Liver (tissue), 9 donors: ENCODE measurements around the gene FAH. TPM values are rescaled to one million over a fixed set of nuclear protein-coding genes. Genes with fewer than 3 reads are reported as not detected.

ENCODE experiments used
- DNase-seq: peaks from one replicate; pipeline ENCODE4 v3.0.0-alpha.2; 2017; ENCODE audit warnings: low spot score
- H3K27ac ChIP-seq, 2 donors: one replicate each; pipeline ENCODE4 v1.7.0; 2013; ENCODE audit warnings: inconsistent platforms in 2 of 2, low read length in 2 of 2, control low read depth in 1 of 2, low read depth in 1 of 2, mild to moderate bottlenecking in 1 of 2
- H3K27me3 ChIP-seq, 4 donors: one replicate each; pipeline versions ENCODE4 v1.6.1 to v1.7.0; 2013; ENCODE audit warnings: low read length in 3 of 4, inconsistent platforms in 1 of 4, mild to moderate bottlenecking in 1 of 4, moderate library complexity in 1 of 4; ENCODE audit not compliant: control insufficient read depth in 4 of 4, insufficient read depth in 4 of 4
- H3K36me3 ChIP-seq, 4 donors: one replicate each; pipeline versions ENCODE4 v1.6.1 to v1.7.0; 2013; ENCODE audit warnings: low read length in 3 of 4, mild to moderate bottlenecking in 3 of 4, low read depth in 1 of 4, moderate library complexity in 1 of 4; ENCODE audit not compliant: control insufficient read depth in 4 of 4, insufficient read depth in 3 of 4
- H3K4me1 ChIP-seq, 4 donors: one replicate each; pipeline versions ENCODE4 v1.6.1 to v1.7.0; 2013; ENCODE audit warnings: low read length in 3 of 4, mild to moderate bottlenecking in 3 of 4, moderate library complexity in 1 of 4; ENCODE audit not compliant: control insufficient read depth in 4 of 4, insufficient read depth in 4 of 4
- H3K4me3 ChIP-seq, 3 donors: one replicate each; pipeline versions ENCODE4 v1.6.1 to v1.7.0; 2013; ENCODE audit warnings: low read length in 3 of 3, control low read depth in 1 of 3, low read depth in 1 of 3, mild to moderate bottlenecking in 1 of 3
- H3K9ac ChIP-seq, 2 donors: one replicate each; pipeline ENCODE4 v1.7.0; 2013; ENCODE audit warnings: low read length in 2 of 2, mild to moderate bottlenecking in 2 of 2, moderate library complexity in 2 of 2, control low read depth in 1 of 2, low read depth in 1 of 2
- H3K9me3 ChIP-seq, 4 donors: one replicate each; pipeline versions ENCODE4 v1.6.1 to v1.7.0; 2013; ENCODE audit warnings: low read length in 3 of 4; ENCODE audit not compliant: control insufficient read depth in 4 of 4
- ATF3 ChIP-seq: IDR thresholded peaks from 2 replicates; pipeline ENCODE4 v1.6.1; 2016; ENCODE audit warnings: antibody characterized with exemption
- HNF4A ChIP-seq, 2 donors: conservative IDR thresholded peaks; 2 replicates each; pipeline ENCODE4 v1.6.1; 2016; ENCODE audit warnings: antibody characterized with exemption in 2 of 2, mild to moderate bottlenecking in 2 of 2
- JUND ChIP-seq, 2 donors: IDR thresholded peaks; 2 replicates each; pipeline ENCODE4 v1.6.1; 2016; ENCODE audit warnings: antibody characterized with exemption in 2 of 2
- NR2F2 ChIP-seq: IDR thresholded peaks from 2 replicates; pipeline ENCODE4 v1.6.1; 2016; ENCODE audit warnings: antibody characterized with exemption
- RAD21 ChIP-seq, 2 donors: IDR thresholded peaks; 2 replicates each; pipeline ENCODE4 v1.6.1; 2016; ENCODE audit warnings: antibody characterized with exemption in 2 of 2, mild to moderate bottlenecking in 2 of 2
- RXRA ChIP-seq, 2 donors: IDR thresholded peaks; 2 replicates each; pipeline ENCODE4 v1.6.1; 2017 to 2018; ENCODE audit warnings: antibody characterized with exemption in 2 of 2, mild to moderate bottlenecking in 1 of 2
- SP1 ChIP-seq: IDR thresholded peaks from 2 replicates; pipeline ENCODE4 v1.6.1; 2018; ENCODE audit warnings: antibody characterized with exemption, mild to moderate bottlenecking
- YY1 ChIP-seq: IDR thresholded peaks from 2 replicates; pipeline ENCODE4 v1.6.1; 2016; ENCODE audit warnings: antibody characterized with exemption, mild to moderate bottlenecking
- WGBS: extraction: QIAGEN DNeasy Blood & Tissue Kit; methylation state at CpG from one replicate; pipeline ENCODE4 v1.1.7; 2013; 5-methylcytosine and 5-hydroxymethylcytosine counted together
- polyA plus RNA-seq, 2 donors: library from polyadenylated mRNA; stranded (reverse) in 1 of 2; unstranded in 1 of 2; fragments of 200-250 nt in 1 of 2; fragments of >200 nt in 1 of 2; fragmentation: Nextera tagmentation in 1 of 2; extraction: Ambion mirVana in 1 of 2; gene quantifications; one replicate each; pipeline versions ENCODE4 v1.2.1 to v1.2.3, GENCODE V29; 2013 to 2015
- total RNA-seq, 2 donors: library from RNA; depleted of rRNA; stranded (reverse); fragments of >200 nt; gene quantifications; one replicate each; pipeline ENCODE4 v1.2.3, GENCODE V29; 2014
- TF ChIP-seq, protein P1 (sequence below): IDR thresholded peaks from 2 replicates; pipeline ENCODE4 v1.6.1; 2016; ENCODE audit warnings: antibody characterized with exemption, mild to moderate bottlenecking
- TF ChIP-seq, protein P2 (sequence below): IDR thresholded peaks from 2 replicates; pipeline ENCODE4 v1.6.1; 2016; ENCODE audit warnings: antibody characterized with exemption
- TF ChIP-seq, protein P3 (sequence below): fragments of 150-350 bp; IDR thresholded peaks from 2 replicates; pipeline ENCODE4 v1.5.1; 2017; ENCODE audit warnings: improper control_type of control experiment, low read depth, low read length; ENCODE audit not compliant: missing input control
- donor health status: healthy.
- donor health status: healthy.
- donor health status: healthy.
- donor health status: healthy.
- donor health status: healthy.

The FAH gene
- total and polyA plus RNA-seq, 4 donors, result 42.1 to 226 (median 186) TPM

GRCh38 chr15:80172401-80172800 lies 19.6 kb downstream of the FAH start:
- H3K36me3 ChIP-seq, result peaks cover 6 to 19% (median 9%) of the 10 kb centered on the region in 4 donors
- 40% methylated on average over 8 of the region's 8 CpGs for WGBS

DNA sequence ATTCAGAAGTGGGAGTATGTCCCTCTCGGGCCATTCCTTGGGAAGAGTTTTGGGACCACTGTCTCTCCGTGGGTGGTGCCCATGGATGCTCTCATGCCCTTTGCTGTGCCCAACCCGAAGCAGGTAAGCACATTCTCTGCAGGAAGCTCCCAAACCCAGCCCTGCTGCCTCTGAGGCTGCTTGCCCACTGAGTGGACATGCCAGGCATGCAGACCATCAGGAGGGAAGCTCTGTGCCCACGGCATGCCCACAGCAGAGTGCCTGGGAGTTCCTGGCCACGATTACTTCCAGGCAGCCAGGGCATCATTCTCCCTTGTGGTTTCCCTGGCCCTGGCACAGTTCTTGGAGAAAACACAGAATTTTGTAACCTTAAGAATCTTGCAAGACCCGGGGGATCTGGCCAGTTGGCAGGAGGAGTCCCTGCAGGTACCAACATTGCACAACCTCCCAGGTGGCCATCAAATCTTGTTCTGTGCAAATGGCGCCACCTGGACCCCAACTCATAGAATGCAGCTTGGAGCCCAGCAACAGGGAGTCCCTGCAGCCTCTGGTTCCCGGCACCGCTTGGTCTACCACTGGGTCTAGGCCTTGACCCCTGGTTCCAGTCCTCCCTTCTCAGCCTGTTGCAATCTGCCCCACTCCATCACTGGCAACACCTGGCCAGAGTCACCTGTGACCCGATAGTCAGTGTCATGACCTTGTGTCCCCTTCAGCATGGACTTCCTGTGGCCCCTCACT lies 20.4 kb downstream of the FAH start:
- no peaks in the 10 kb centered on the region for H3K27me3 ChIP-seq
- peaks cover 32 to 76% (median 63%) of the 10 kb centered on the region in 4 donors for H3K4me1 ChIP-seq
- WGBS, result 42% methylated on average over 10 of the region's 10 CpGs
- peaks cover 9 to 20% (median 12%) of the 10 kb centered on the region in 4 donors for H3K36me3 ChIP-seq
- H3K9ac ChIP-seq, result no peak overlapping the region
- H3K4me3 ChIP-seq, result no peak overlapping the region
- H3K27ac ChIP-seq, result peak overlapping the region; percentile 84 to 90
- peak; percentile 84 for DNase-seq
- TF ChIP-seq YY1 (peak; percentile 45), ATF3 (no peak), HNF4A (conservative IDR thresholded peaks at IDR 0.05) (peak; percentile 81 to 82), NR2F2 (no peak), JUND (IDR thresholded peaks at IDR 0.05) (no peak), SP1 (peak; percentile 46), RXRA (IDR thresholded peaks at IDR 0.05) (peak; percentile 84 to 89), RAD21 (IDR thresholded peaks at IDR 0.05) (peak; percentile 95)
- TF ChIP-seq, protein P1, sequence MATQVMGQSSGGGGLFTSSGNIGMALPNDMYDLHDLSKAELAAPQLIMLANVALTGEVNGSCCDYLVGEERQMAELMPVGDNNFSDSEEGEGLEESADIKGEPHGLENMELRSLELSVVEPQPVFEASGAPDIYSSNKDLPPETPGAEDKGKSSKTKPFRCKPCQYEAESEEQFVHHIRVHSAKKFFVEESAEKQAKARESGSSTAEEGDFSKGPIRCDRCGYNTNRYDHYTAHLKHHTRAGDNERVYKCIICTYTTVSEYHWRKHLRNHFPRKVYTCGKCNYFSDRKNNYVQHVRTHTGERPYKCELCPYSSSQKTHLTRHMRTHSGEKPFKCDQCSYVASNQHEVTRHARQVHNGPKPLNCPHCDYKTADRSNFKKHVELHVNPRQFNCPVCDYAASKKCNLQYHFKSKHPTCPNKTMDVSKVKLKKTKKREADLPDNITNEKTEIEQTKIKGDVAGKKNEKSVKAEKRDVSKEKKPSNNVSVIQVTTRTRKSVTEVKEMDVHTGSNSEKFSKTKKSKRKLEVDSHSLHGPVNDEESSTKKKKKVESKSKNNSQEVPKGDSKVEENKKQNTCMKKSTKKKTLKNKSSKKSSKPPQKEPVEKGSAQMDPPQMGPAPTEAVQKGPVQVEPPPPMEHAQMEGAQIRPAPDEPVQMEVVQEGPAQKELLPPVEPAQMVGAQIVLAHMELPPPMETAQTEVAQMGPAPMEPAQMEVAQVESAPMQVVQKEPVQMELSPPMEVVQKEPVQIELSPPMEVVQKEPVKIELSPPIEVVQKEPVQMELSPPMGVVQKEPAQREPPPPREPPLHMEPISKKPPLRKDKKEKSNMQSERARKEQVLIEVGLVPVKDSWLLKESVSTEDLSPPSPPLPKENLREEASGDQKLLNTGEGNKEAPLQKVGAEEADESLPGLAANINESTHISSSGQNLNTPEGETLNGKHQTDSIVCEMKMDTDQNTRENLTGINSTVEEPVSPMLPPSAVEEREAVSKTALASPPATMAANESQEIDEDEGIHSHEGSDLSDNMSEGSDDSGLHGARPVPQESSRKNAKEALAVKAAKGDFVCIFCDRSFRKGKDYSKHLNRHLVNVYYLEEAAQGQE, result no peak
- TF ChIP-seq, protein P2, sequence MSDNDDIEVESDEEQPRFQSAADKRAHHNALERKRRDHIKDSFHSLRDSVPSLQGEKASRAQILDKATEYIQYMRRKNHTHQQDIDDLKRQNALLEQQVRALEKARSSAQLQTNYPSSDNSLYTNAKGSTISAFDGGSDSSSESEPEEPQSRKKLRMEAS, result no peak
- TF ChIP-seq, protein P3, sequence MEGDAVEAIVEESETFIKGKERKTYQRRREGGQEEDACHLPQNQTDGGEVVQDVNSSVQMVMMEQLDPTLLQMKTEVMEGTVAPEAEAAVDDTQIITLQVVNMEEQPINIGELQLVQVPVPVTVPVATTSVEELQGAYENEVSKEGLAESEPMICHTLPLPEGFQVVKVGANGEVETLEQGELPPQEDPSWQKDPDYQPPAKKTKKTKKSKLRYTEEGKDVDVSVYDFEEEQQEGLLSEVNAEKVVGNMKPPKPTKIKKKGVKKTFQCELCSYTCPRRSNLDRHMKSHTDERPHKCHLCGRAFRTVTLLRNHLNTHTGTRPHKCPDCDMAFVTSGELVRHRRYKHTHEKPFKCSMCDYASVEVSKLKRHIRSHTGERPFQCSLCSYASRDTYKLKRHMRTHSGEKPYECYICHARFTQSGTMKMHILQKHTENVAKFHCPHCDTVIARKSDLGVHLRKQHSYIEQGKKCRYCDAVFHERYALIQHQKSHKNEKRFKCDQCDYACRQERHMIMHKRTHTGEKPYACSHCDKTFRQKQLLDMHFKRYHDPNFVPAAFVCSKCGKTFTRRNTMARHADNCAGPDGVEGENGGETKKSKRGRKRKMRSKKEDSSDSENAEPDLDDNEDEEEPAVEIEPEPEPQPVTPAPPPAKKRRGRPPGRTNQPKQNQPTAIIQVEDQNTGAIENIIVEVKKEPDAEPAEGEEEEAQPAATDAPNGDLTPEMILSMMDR, result peak; percentile 90
- no peaks in the 10 kb centered on the region for H3K9me3 ChIP-seq

More at GRCh38 chr15:80172401-80172800, 19.6 kb downstream of the FAH start:
- H3K27ac ChIP-seq, result peak overlapping the region; percentile 73 to 89
- no peak overlapping the region for H3K4me3 ChIP-seq
- no peak for DNase-seq
- no peak overlapping the region for H3K9ac ChIP-seq
- H3K4me1 ChIP-seq, result peaks cover 32 to 81% (median 63%) of the 10 kb centered on the region in 4 donors
- H3K9me3 ChIP-seq, result no peaks in the 10 kb centered on the region
- no peak for TF ChIP-seq SP1
- TF ChIP-seq NR2F2, result no peak
- no peak for TF ChIP-seq RXRA (IDR thresholded peaks at IDR 0.05)
- H3K27me3 ChIP-seq, result no peaks in the 10 kb centered on the region
